ENCODE measurements around the gene P2RY14.

GRCh38 chr3:151171145-151171757 is 107.1 kb downstream of the P2RY14 start:
- TF ChIP-seq ZNF329 (CRISPR knock-in tag; IDR thresholded peaks at IDR 0.05; ENCODE audit: low read depth) (no peak), FOXA1 (IDR thresholded peaks at IDR 0.05) (no peak), FOXA1 (CRISPR knock-in tag; IDR thresholded peaks at IDR 0.05) (no peak), ZNF766 (CRISPR knock-in tag; IDR thresholded peaks at IDR 0.05; ENCODE audit: borderline replicate concordance) (no peak)

Measured in HepG2 (cell line).